Lower leg skin (tissue), 3 donors: ENCODE data around the gene RPL3.

ENCODE experiments used
- CTCF ChIP-seq, 3 donors: fragments of 450-650 bp; IDR thresholded peaks; one replicate each; pipeline ENCODE4 v1.5.1; 2016; ENCODE audit warnings: antibody characterized with exemption in 3 of 3, mild to moderate bottlenecking in 3 of 3, moderate library complexity in 2 of 3
- POLR2A ChIP-seq, 2 donors: fragments of 450-650 bp; IDR thresholded peaks; one replicate each; pipeline ENCODE4 v1.6.1; 2016 to 2017; ENCODE audit warnings: antibody characterized with exemption in 2 of 2, mild to moderate bottlenecking in 1 of 2, moderate library complexity in 1 of 2

DNA sequence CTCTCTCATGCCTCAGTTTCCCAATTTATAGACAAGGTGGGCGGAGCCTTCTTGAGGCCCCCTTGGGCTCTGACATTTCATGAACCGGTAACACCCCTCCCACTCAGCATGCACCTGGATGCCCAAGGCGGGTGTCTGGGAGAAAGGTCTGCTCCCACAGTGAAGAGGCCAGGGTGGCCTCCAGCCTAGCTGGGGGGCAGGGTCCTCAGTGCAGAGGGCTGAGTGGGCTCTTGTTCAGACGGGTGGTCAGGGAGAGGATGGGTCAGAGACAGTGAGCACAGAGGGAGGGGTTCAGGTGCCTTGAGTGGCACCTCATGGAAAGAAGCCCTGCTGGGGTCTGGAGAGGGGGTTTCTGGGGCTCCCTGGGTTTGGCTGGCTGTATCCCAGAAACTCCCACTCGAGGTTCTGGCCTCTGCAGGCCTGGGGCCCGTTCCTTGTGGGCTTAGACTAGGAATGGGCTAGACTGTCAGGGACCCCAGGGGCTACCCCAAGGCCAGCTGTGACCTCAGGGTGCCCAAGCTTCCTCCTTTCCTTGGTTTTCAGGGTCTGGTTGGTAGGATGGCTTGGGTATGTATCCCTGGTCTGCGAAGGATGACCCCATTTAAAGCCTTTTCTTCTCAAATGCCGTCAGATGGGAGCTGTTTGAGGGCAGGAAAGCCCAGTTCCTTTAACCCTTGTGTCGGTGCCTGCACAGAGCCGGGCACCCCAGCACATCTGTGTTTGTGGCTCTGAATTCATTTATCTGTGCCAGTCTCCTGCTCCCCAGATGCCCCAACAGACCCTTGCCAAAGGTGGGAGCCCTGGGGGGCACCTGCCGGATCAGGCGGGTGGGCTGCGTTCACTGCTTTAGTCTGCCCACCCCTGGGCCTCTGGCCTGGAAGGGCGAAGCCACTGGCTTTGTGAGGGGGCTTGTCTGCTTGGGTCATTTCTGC lies 31.6 kb upstream of the RPL3 start:
- TF ChIP-seq CTCF (IDR thresholded peaks at IDR 0.05) (no peak), POLR2A (IDR thresholded peaks at IDR 0.05) (no peak)
